ENCODE measurements around the gene TCP10L. TPM values are rescaled to one million over a fixed set of nuclear protein-coding genes. Genes with fewer than 3 reads are reported as not detected.

TCP10L gene
- total and polyA plus RNA-seq, 2 of the 8 experiments (the other 6 are each of a cell fraction or from before 2014, with no cell fraction given): 0.45 to 0.99 TPM

DNA sequence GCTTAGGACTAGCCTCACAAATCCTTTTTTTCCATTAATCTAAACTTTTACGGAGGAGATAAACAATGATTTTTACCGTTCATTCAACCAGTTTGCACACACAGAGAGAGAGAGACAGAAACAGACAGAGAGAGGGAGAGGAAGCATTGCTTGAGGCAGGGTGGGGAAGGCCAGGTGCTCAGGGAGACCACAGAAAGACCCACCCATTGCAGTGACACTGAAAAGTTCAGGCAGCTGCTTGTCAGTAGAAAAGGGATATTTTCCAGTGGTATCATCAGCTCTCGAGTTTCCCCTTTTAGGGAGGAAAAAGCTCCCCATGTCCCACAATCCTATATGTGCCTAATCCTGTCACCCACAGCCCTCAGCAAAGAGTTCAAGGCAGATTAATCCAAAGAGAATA lies 27.2 kb downstream of the TCP10L start (continued):
- TF ChIP-seq, protein P1, sequence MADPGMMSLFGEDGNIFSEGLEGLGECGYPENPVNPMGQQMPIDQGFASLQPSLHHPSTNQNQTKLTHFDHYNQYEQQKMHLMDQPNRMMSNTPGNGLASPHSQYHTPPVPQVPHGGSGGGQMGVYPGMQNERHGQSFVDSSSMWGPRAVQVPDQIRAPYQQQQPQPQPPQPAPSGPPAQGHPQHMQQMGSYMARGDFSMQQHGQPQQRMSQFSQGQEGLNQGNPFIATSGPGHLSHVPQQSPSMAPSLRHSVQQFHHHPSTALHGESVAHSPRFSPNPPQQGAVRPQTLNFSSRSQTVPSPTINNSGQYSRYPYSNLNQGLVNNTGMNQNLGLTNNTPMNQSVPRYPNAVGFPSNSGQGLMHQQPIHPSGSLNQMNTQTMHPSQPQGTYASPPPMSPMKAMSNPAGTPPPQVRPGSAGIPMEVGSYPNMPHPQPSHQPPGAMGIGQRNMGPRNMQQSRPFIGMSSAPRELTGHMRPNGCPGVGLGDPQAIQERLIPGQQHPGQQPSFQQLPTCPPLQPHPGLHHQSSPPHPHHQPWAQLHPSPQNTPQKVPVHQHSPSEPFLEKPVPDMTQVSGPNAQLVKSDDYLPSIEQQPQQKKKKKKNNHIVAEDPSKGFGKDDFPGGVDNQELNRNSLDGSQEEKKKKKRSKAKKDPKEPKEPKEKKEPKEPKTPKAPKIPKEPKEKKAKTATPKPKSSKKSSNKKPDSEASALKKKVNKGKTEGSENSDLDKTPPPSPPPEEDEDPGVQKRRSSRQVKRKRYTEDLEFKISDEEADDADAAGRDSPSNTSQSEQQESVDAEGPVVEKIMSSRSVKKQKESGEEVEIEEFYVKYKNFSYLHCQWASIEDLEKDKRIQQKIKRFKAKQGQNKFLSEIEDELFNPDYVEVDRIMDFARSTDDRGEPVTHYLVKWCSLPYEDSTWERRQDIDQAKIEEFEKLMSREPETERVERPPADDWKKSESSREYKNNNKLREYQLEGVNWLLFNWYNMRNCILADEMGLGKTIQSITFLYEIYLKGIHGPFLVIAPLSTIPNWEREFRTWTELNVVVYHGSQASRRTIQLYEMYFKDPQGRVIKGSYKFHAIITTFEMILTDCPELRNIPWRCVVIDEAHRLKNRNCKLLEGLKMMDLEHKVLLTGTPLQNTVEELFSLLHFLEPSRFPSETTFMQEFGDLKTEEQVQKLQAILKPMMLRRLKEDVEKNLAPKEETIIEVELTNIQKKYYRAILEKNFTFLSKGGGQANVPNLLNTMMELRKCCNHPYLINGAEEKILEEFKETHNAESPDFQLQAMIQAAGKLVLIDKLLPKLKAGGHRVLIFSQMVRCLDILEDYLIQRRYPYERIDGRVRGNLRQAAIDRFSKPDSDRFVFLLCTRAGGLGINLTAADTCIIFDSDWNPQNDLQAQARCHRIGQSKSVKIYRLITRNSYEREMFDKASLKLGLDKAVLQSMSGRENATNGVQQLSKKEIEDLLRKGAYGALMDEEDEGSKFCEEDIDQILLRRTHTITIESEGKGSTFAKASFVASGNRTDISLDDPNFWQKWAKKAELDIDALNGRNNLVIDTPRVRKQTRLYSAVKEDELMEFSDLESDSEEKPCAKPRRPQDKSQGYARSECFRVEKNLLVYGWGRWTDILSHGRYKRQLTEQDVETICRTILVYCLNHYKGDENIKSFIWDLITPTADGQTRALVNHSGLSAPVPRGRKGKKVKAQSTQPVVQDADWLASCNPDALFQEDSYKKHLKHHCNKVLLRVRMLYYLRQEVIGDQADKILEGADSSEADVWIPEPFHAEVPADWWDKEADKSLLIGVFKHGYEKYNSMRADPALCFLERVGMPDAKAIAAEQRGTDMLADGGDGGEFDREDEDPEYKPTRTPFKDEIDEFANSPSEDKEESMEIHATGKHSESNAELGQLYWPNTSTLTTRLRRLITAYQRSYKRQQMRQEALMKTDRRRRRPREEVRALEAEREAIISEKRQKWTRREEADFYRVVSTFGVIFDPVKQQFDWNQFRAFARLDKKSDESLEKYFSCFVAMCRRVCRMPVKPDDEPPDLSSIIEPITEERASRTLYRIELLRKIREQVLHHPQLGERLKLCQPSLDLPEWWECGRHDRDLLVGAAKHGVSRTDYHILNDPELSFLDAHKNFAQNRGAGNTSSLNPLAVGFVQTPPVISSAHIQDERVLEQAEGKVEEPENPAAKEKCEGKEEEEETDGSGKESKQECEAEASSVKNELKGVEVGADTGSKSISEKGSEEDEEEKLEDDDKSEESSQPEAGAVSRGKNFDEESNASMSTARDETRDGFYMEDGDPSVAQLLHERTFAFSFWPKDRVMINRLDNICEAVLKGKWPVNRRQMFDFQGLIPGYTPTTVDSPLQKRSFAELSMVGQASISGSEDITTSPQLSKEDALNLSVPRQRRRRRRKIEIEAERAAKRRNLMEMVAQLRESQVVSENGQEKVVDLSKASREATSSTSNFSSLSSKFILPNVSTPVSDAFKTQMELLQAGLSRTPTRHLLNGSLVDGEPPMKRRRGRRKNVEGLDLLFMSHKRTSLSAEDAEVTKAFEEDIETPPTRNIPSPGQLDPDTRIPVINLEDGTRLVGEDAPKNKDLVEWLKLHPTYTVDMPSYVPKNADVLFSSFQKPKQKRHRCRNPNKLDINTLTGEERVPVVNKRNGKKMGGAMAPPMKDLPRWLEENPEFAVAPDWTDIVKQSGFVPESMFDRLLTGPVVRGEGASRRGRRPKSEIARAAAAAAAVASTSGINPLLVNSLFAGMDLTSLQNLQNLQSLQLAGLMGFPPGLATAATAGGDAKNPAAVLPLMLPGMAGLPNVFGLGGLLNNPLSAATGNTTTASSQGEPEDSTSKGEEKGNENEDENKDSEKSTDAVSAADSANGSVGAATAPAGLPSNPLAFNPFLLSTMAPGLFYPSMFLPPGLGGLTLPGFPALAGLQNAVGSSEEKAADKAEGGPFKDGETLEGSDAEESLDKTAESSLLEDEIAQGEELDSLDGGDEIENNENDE (IDR thresholded peaks at IDR 0.05; ENCODE audit: insufficient replicate concordance, low read length): no peak
- no peak for TF ChIP-seq TAF1 (IDR thresholded peaks at IDR 0.05; ENCODE audit: low read depth, low read length)
- TF ChIP-seq RBBP5 (IDR thresholded peaks at IDR 0.05; ENCODE audit: borderline replicate concordance, low read depth, low read length): no peak
- no peak for TF ChIP-seq CEBPB (IDR thresholded peaks at IDR 0.05; ENCODE audit: low read depth, low read length)
- TF ChIP-seq, protein P2, sequence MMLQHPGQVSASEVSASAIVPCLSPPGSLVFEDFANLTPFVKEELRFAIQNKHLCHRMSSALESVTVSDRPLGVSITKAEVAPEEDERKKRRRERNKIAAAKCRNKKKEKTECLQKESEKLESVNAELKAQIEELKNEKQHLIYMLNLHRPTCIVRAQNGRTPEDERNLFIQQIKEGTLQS (IDR thresholded peaks at IDR 0.05; ENCODE audit: insufficient read depth, low read depth, low read length): no peak

All from H1 (cell line).